ENCODE data around the gene SUN1.
"Not testable (repeated sequence)": the region's sequence is repeated elsewhere in the genome, so short reads cannot be mapped to it uniquely, and the experiment has no call there.

SUN1 gene

DNA sequence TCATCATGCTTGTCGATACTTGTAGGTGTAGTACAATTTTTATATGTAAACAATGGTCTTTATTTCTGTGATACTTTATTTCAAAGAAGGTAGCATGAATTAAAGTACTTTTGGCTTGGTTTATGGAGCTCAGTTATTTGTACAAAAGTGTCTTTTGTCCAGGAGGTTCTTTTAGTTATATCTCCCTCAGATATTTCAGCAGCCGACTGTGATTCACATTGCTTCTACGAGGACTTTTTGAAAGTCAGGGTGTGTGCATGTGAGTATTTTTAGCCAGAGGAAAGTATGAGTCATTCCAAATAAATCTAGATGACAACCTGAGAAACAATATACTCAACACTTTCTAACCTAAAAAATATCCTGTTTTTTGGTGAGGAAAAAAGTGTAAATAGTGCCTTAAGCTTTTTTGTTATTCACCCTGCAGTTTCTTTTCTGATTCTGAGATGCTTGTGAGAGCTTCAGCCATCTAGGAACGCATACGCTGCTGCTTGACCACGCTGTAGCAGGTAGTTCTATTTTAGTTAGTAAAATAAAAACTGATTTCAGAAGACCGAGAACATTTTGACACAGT, 595 bp upstream of the SUN1 start:
- no peak for DNase-seq (ENCODE audit: extremely low read depth in 1 of 2, low read depth in 1 of 2)

DNA sequence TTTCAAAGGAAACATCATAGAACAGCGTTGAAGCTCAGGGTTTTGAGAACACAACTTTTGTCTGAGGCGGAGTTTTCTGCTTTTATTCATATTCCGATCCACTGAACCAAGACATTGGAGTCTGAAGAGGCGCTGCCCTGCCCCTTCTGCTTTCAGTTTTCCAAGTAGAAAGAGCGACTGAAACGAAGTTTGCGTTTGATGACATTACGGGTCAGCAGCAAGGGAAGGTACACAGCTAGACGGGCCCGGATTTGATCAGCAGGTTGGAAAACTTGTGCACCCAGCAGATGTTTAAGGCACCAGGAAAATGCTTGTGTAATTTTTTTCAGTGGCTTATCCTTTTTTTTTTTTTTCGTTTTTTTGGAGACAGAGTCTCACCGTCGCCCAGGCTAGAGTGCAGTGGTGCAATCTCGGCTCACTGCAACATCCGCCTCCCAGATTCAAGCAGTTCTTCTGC, 720 bp downstream of the SUN1 start:
- no peak for DNase-seq (ENCODE audit: extremely low read depth in 1 of 2, low read depth in 1 of 2)

DNA sequence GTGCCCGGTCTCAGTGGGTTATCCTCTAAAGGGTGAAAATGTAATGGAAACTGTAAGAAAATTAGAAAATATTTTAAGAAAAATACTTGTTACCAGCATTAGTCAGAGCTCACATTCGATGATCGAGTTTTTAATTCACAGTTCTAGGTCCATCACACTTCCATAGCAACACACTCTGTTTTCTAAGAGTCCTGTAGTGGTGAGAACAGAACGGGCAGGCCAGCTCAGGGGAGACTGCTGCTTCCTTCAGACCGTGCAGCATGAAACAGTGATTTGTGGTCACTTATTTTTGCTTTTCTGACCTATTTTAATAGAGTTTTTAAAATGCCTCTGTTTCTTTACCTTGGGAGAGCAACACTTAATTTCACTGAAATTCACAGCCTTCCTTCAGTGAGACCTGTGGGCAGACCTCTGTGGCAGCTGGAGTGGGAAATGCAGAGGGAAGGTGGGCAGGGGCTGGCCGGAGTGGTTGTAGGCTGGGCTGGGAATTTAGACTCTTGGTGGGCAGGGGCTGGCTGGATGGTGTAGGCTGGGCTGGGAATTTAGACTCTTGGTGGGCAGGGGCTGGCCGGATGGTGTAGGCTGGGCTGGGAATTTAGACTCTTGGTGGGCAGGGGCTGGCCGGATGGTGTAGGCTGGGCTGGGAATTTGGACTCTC, 1.5 kb downstream of the SUN1 start:
- no peak for DNase-seq (ENCODE audit: extremely low read depth in 1 of 2, low read depth in 1 of 2)

DNA sequence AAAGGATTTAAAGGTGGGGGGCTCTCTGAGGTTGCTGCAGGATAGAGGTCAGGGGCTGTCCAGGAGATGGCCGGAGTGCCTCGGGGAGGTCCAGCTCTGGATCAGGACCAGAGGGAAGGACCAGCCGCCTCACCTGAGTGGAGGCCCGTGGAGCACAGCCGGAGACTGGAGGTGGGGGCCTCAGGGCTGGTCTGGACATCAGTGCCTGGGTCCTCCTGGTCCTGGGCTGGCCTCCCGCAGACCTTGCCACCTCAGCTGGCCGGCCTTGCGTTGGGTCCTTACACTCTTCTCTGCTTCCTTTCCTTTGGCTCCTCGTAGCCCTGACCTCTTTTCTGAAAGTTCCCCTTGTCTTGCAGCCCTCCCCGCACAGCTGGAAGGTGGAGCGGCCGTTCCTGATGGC, 2.0 kb downstream of the SUN1 start:
- DNase-seq (ENCODE audit: extremely low read depth in 1 of 2, low read depth in 1 of 2), result no peak

DNA sequence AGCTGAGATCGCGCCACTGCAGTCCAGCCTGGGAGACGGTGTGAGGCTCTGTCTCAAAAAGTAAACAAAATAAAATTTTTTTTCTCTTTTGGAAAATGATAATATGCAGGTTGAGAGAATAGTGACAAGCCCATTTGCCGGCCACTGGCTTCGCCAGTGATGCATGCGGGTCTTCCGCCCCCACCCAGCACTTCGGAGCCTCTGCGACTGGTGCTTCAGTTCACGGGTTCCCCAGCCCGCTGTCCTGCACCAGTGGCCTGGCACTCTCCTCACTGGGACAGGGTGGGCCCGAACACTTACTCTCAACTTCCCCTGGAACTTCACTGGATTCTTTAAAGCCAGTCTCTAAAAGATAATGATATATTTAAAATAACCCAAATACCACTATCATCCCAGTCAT, 2.7 kb downstream of the SUN1 start:
- no peak for DNase-seq (ENCODE audit: extremely low read depth in 1 of 2, low read depth in 1 of 2)

DNA sequence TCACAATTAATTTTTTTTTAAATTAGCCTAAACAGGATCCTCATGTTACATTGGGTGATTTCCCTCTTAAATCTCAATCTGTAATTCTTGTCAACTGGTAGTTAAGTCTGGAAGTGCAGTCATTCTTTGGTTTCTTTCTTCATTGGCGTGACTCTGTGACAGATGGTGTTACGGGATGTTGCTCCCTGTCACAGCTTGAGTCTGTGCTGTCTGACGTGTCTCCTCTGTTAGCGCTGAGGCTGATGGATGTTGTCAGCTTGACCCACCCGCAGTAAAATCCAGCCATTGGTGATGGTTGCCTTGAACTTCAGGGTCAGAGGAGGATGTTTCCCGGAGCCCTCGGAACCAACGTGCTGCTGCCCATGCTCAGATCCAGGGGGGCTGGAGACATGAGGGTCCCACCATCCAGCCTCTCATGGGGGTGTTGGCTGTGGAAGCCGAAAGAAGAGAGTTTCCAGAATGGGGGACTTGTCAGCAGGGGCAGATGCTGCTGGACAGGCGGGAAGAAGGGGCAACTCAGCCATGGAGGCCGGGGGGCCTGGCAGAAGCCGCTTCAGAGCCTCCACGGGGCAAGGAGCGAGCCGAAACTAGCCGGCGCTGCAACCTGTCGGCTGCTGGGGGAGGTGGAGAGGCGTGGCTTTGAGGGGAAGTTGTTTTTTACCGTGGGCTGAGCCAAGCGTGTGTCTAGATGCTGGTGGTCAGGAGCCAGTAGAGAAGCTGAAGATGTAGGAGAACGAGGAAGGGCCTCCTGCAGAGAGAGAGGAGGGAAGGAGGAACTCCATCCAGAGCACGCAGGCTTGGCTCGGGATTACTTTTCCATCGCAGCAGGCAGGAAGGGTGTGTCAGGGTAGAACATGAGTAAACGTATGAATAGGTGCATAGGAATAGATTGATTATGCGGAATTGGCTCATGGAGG, 3.5 kb downstream of the SUN1 start:
- no peak for DNase-seq (ENCODE audit: extremely low read depth in 1 of 2, low read depth in 1 of 2)

DNA sequence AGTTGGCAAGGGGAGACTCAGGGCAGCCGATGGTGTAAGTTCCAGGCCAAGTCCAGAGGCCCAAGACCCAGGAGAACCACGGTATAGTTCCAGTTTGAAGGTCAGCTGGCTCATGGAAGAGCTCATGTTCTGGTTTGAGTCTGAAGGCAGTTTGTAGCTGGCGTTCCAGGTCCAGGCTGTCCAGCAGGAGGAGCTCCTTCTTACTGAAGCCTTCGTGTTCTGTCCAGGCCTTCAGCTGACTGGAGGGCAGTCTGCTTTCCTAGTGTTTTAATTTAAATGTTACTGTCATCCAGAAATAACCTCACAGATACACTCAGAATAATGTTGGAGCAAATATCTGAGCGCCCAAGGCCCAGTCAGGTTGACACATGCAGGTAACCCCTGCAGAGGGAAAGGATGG, 4.2 kb downstream of the SUN1 start:
- DNase-seq (ENCODE audit: extremely low read depth in 1 of 2, low read depth in 1 of 2), result no peak

DNA sequence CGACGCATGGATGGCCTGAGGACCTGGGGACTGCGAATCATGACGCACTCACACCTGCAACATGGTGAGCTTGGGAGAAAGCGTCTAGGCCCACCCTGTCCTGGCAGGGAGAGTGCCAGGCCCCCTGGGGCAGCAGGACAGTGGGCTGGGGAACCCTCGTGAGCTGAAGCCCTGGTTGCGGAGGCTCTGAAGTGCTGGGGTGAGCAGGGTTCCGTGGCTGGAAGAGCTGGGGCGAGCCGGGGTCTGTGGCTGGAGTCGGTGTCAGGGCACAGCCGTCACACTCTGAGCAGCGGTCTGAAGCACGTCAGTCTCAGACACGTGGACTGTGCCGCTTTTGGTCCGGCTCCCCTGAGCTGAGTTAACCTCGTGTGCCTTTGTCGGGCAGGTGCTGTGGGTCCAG, 4.7 kb downstream of the SUN1 start:
- DNase-seq (ENCODE audit: extremely low read depth in 1 of 2, low read depth in 1 of 2), result no peak

DNA sequence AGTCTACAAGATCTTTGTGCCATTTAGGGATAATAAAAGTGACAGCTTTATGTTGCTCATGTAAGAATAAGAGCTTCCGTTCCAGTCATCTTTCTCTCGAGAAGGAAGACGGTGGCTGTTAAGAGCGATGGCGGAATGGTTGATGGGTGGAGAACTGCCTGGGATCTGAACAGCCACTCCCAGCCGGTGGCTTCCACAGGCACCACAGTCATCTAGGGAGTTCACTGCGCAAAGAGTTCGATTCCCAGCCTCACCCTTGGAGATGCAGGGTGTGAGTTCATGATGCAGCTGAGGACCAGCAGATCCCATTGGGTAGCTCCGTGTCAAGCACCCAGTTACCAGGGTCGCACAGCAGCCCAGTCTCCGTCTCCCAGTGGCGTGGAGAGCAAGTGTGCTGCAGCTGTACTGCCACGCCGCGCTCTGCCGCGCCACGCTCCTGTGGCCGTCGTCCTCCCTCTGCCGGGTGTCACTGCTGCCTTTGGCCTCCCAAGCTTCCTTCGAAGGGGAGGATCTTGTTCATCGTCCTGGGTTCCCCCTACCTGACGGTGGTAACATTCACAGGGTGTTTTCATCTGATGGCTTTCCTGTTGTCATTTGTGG, 7.8 kb downstream of the SUN1 start:
- DNase-seq (ENCODE audit: extremely low read depth in 1 of 2, low read depth in 1 of 2), result no peak

DNA sequence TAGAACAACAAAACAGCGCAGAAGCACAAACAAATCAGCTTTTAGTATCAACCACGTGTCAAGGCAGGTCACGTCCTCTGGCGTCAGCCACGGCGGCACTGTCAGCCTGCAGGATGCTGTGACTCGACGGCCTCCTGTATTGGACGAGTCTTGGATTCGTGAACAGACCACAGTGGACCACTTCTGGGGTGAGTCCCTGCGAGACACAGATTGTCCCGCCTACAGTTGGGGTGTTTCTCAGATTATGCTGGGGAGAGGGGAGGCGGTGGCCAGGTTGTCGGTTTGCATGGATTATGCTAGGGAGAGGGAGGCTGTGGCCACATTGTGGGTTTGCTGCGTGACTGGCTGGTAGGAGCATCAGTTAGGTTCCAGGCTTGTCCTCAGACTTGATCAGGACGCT, 9.7 kb downstream of the SUN1 start:
- DNase-seq (ENCODE audit: extremely low read depth in 1 of 2, low read depth in 1 of 2), result no peak

DNA sequence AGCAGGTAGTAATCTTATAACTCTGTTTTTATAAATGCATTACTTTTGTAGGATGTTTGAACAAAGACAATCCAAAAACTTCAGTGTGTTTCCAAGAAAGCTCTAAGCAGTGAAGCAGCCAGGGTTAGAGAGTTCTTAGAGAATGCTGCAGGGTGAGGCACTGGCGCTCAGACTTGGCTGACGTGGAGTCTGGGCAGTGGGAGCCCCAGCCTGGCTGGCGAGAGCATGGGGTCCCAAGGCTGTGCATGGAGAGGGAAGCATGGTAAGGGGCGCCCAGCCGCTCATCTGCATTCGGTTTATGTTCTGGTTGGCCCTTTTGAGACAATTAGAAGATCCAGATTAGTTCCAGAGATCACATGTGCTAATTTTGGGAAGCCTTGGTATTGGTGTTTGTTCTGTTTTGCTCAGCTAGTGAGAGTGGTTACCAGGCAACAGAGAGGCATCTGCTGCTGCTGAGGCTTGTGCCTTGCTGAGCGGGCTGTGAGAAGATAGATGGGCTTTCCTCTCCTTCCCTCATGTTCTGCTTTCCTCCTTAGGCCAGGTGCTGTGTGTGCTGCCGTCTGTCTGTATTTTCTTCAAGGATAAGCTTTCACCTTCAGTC, 10.3 kb downstream of the SUN1 start:
- no peak for DNase-seq (ENCODE audit: extremely low read depth in 1 of 2, low read depth in 1 of 2)

DNA sequence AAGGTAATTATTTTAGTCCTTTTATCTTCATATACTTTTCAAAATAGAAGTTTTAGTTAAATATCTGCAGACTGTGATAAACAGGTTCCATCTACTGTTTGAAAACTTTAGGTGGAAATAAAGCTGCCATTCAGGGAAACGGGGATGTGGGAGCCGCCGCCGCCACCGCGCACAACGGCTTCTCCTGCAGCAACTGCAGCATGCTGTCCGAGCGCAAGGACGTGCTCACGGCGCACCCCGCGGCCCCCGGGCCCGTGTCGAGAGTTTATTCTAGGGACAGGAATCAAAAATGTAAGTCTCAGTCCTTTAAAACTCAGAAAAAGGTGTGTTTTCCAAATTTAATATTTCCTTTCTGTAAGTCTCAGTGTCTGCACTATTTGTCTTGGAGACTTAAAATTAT, 11.0 kb downstream of the SUN1 start:
- no peak for DNase-seq (ENCODE audit: extremely low read depth in 1 of 2, low read depth in 1 of 2)

DNA sequence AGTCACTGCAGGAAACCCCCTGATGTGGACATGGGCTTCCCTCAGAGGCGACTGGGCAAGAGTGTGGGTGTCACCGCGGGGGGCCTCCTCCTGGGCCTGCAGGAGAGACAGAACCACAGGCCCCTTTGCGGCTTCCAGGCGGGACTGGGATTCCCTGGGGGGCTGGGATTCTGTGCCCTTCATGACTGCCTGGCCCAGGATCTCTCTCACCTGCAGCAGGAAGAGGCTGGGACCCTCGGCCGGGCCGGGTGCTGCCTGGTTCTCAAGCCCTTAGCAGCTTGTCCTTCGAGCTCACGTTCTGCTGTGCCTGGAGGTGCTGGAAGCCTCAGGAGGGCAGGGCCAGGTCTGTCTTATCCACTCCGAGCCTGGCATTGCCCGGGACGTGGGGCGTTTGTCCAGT, 11.8 kb downstream of the SUN1 start:
- no peak for DNase-seq (ENCODE audit: extremely low read depth in 1 of 2, low read depth in 1 of 2)

DNA sequence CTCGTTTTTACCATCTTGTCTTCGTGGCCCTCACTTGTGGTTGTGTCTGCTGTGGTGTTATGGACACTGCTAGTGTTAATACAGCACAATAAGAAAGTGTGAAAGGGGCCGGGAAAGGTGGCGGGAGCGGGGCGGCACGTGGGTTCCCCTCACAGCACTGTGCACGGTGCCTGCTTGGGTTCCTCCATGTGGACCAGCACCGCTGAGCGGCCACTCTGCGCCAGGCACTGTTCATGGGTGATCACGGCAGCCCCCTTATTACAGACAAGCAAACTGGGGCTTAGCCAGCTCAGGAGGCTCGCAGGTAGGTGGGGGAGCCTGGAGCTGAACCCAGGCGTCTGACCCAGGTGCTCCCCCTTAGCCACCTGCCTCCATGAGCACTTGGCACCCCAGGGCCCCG, 12.2 kb downstream of the SUN1 start:
- DNase-seq (ENCODE audit: extremely low read depth in 1 of 2, low read depth in 1 of 2), result no peak

DNA sequence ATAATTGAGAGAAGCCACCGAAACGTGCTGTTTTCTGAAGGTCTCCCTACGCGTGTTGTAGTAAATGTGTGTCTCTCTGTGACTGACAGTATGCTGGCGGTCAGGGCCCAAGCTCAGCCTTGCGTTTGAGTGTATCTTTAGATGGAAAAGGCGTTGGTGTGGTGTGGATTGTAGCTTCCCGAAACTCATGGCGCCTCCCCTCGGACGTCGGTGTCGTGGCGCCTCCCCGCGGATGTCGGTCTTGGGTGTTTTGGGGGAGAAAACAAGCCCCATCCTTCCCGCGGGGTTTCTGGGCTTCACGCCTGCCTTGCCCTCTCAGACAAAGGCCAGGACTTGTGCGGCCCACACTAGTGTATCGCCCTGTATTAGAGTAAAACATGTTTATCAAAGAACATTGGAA, 12.8 kb downstream of the SUN1 start:
- DNase-seq (ENCODE audit: extremely low read depth in 1 of 2, low read depth in 1 of 2), result no peak

DNA sequence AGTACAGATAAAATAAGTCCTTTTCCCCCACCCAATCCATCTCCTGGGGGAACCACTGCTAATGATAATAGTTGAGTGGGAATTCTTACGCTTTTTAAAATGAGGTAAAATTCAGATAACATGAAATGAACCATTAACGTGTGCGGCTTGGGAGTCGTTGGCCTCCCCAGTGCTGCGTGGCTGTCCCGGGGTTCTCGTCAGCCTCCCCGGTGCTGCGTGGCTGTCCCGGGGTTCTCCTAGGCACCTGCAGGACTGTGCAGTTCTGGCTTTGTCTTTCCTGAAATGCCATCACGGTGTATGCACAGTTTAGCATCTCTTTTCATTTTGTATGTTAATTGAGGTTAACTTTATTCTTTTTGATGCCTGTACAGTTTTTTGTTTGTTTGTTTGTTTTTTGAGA, 13.5 kb downstream of the SUN1 start:
- DNase-seq (ENCODE audit: extremely low read depth in 1 of 2, low read depth in 1 of 2), result no peak

DNA sequence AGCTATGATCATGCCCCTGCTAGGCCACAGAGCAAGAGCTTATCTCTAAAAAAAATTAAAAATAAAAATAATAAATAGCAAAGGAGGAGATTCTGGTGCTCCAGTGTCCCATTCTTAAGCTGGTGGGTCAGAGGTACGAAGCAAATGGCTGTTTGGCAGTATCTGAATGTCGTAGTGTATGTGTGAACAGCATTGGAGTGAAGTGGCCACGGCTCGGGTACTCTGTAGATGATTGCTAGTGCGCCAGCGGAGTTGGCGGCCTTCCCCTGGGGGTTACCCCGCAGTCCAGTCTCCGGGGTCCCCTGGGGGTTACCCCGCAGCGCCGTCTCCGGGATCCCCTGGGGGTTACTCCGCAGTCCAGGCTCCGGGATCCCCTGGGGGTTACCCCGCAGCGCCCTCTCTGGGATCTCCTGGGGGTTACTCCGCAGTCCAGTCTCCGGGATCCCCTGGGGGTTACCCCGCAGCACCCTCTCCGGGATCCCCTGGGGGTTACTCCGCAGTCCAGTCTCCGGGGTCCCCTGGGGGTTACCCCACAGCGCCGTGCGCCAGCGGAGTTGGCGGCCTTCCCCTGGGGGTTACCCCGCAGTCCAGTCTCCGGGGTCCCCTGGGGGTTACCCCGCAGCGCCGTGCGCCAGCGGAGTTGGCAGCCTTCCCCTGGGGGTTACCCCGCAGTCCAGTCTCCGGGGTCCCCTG, 14.8 kb downstream of the SUN1 start:
- DNase-seq (ENCODE audit: extremely low read depth in 1 of 2, low read depth in 1 of 2), result not testable (repeated sequence)

DNA sequence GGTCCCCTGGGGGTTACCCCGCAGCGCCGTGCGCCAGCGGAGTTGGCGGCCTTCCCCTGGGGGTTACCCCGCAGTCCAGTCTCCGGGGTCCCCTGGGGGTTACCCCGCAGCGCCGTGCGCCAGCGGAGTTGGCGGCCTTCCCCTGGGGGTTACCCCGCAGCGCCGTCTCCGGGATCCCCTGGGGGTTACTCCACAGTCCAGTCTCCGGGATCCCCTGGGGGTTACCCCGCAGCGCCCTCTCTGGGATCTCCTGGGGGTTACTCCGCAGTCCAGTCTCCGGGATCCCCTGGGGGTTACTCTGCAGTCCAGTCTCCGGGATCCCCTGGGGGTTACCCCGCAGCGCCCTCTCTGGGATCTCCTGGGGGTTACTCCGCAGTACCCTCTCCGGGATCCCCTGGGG, 15.5 kb downstream of the SUN1 start:
- not testable (repeated sequence) for DNase-seq (ENCODE audit: extremely low read depth in 1 of 2, low read depth in 1 of 2)

DNA sequence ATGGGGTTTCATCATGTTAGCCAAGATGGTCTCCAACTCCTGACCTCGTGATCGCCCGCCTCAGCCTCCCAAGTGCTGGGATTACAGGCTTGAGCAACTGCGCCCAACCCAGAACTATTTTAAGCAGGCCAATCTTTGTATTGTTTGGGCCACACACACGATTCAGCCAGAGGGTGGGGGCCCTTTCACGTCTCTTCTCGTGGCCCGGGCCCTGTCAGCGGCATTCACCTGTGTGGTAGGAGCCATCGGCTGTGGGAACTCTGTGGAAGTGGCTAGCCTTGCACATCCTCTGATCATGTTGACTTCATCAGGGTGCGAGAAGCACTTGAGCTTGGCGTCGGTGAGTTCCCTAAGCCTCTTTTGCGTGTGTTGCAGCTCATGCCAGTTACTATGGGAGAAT, 16.9 kb downstream of the SUN1 start:
- no peak for DNase-seq (ENCODE audit: extremely low read depth in 1 of 2, low read depth in 1 of 2)

DNA sequence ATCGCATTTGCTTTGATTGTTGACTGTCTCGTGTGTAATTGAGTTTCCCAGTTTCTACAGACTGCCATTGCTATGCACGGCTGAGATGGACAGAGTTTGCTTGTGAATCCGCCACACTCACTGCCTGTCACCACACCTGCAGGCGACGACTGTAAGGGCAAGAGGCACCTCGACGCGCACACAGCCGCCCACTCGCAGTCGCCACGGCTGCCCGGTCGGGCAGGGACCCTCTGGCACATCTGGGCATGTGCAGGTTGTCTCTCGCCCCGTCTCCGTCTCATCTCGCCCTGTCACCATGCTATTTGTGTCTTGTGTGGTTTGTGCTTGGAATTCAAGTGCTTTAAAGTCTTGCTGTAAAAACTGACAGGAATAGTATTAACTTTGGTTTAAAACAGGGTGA, 17.5 kb downstream of the SUN1 start:
- no peak for DNase-seq (ENCODE audit: extremely low read depth in 1 of 2, low read depth in 1 of 2)

DNA sequence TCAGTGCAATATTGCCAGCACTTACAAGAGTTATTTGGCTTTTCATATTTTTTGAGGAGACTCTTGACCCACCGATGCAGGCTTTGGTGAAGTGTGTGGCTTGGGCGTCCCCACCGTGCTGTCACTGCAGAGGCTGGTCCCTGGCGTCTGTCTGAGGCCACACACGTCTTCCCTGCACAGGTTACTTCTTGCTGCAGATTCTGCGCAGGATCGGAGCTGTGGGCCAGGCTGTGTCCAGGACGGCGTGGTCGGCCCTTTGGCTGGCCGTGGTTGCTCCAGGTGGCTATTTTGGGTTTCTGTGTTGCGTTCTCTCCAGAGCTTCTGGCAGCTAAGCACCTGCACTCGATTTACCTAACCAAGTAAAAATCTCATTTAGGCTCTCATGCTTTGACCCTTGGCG, 18.9 kb downstream of the SUN1 start:
- DNase-seq (ENCODE audit: extremely low read depth in 1 of 2, low read depth in 1 of 2), result no peak
